HCT116 (cell line): ENCODE results near the gene THSD4. TPM values are rescaled to one million over a fixed set of nuclear protein-coding genes. Genes with fewer than 3 reads are reported as not detected.

Experiments used
- ATAC-seq: fragments of 200-7000 bp; cut with Tn5 transposase; 2 replicates; pipeline ENCODE4 v1.9.1; 2020; ENCODE audit warnings: mild to moderate bottlenecking, moderate library complexity
- BruUV-seq: library from RNA; stranded (reverse); fragments of 400-500 nt; replicated peaks from 2 replicates; lab custom pipeline; 2021; lab: Mats Ljungman, UMichigan
- CTCF ChIA-PET: fragments of 300-600 bp; sonication (Branson Sonifier 250); formaldehyde crosslinking; loops from one replicate; lab custom pipeline; 2021; ENCODE audit warnings: antibody characterized with exemption; lab: Charles Lee
- POLR2A ChIA-PET: fragments of 300-600, 350-600 bp; sonication (Branson Sonifier 250); formaldehyde crosslinking; loops from one replicate; lab custom pipeline; 2021; ENCODE audit warnings: antibody characterized with exemption; lab: Charles Lee
- RAD21 ChIA-PET, 2 experiments: fragments of 300-600 bp; sonication (Branson Sonifier 250); formaldehyde crosslinking; loops; one replicate each; lab custom pipeline; 2023; ENCODE audit warnings: low total read pairs in 2 of 2; ENCODE audit not compliant: uncharacterized antibody in 2 of 2, unreplicated experiment in 2 of 2, low non-redundant PET in 1 of 2; lab: Charles Lee
- DNase-seq: peaks from one replicate; pipeline ENCODE4 v3.0.0-alpha.2; 2010; ENCODE audit warnings: low read depth, low spot score
- H2AFZ ChIP-seq: fragments of 200-600 bp; shearing (Covaris generic), sonication (generic); 2 replicates; pipeline ENCODE4 v1.6.1; 2017; ENCODE audit warnings: low read depth, mixed run types, mixed read lengths, antibody characterized with exemption, low read length; ENCODE audit not compliant: poor library complexity, severe bottlenecking
- H3K27ac ChIP-seq: 2 replicates; pipeline ENCODE4 v1.5.1; 2012; ENCODE audit warnings: low read depth, low read length
- H3K27me3 ChIP-seq: fragments of 200-600 bp; sonication (generic); 2 replicates; pipeline ENCODE4 v1.6.1; 2016; ENCODE audit warnings: mixed run types, low read length, mixed read lengths; ENCODE audit not compliant: insufficient read depth
- H3K36me3 ChIP-seq, 2 experiments: fragments of 200-500 bp in 1 of 2; fragments of 200-600 bp in 1 of 2; sonication (Bioruptor generic) in 1 of 2; sonication (generic) in 1 of 2; 2 replicates each; pipeline versions ENCODE4 v1.5.1 to v1.6.1; 2014 to 2016; ENCODE audit warnings: low read length in 2 of 2, inconsistent platforms in 1 of 2, mixed read lengths in 1 of 2, mixed run types in 1 of 2; ENCODE audit not compliant: insufficient read depth in 2 of 2, control insufficient read depth in 1 of 2
- H3K4me1 ChIP-seq, 2 experiments: fragments of 200-600 bp in 1 of 2; sonication (generic) in 1 of 2; 2 replicates each; pipeline versions ENCODE4 v1.5.1 to v1.6.1; 2012 to 2017; ENCODE audit warnings: low read length in 2 of 2, inconsistent platforms in 1 of 2, mild to moderate bottlenecking in 1 of 2, mixed read lengths in 1 of 2, mixed run types in 1 of 2, moderate library complexity in 1 of 2; ENCODE audit not compliant: insufficient read depth in 2 of 2, control insufficient read depth in 1 of 2
- H3K4me2 ChIP-seq: fragments of 200-600 bp; sonication (generic); 2 replicates; pipeline ENCODE4 v1.6.1; 2017; ENCODE audit warnings: mixed run types, low read length, mixed read lengths
- H3K4me3 ChIP-seq, 2 experiments: fragments of 200-600 bp in 1 of 2; sonication (generic) in 1 of 2; replicated peaks in 1 of 2; 2 replicates each; pipeline ENCODE4 v1.5.1; 2011 to 2016; ENCODE audit warnings: low read length in 2 of 2, control low read depth in 1 of 2, low read depth in 1 of 2, mild to moderate bottlenecking in 1 of 2, mixed read lengths in 1 of 2, mixed run types in 1 of 2
- H3K79me2 ChIP-seq: fragments of 200-600 bp; sonication (generic); 2 replicates; pipeline ENCODE4 v1.6.1; 2017; ENCODE audit warnings: mild to moderate bottlenecking, mixed run types, low read length, moderate library complexity, mixed read lengths; ENCODE audit not compliant: insufficient read depth
- H3K9ac ChIP-seq: fragments of 200-600 bp; sonication (generic); 2 replicates; pipeline ENCODE4 v1.6.1; 2016; ENCODE audit warnings: low read length, mixed read lengths
- H3K9me2 ChIP-seq: fragments of 200-600 bp; sonication (generic), shearing (Covaris generic); 2 replicates; pipeline ENCODE4 v1.6.1; 2017; ENCODE audit warnings: mixed run types, mild to moderate bottlenecking, moderate library complexity; ENCODE audit not compliant: insufficient read depth
- H3K9me3 ChIP-seq, 2 experiments: fragments of 200-500 bp in 1 of 2; fragments of 200-600 bp in 1 of 2; sonication (Bioruptor generic) in 1 of 2; sonication (generic) in 1 of 2; 2 replicates each; pipeline ENCODE4 v1.6.1; 2014 to 2017; ENCODE audit warnings: low read length in 2 of 2, mixed read lengths in 2 of 2, inconsistent platforms in 1 of 2, low read depth in 1 of 2, mild to moderate bottlenecking in 1 of 2, mixed run types in 1 of 2, moderate library complexity in 1 of 2; ENCODE audit not compliant: control insufficient read depth in 1 of 2, insufficient read depth in 1 of 2
- H4K20me1 ChIP-seq: fragments of 200-600 bp; sonication (generic), shearing (Covaris generic); 2 replicates; pipeline ENCODE4 v1.6.1; 2017; ENCODE audit warnings: mixed run types, mild to moderate bottlenecking, moderate library complexity; ENCODE audit not compliant: insufficient read depth
- CBX3 ChIP-seq: IDR thresholded peaks from 2 replicates; pipeline ENCODE4 v1.6.1; 2012; ENCODE audit warnings: low read depth
- CEBPB ChIP-seq: IDR thresholded peaks from 2 replicates; pipeline ENCODE4 v1.6.1; 2012; ENCODE audit warnings: low read depth
- ELF1 ChIP-seq: IDR thresholded peaks from 2 replicates; pipeline ENCODE4 v1.6.1; 2012; ENCODE audit warnings: low read depth, borderline replicate concordance
- EZH2phosphoT487 ChIP-seq: fragments of 200-600 bp; IDR thresholded peaks from 2 replicates; pipeline ENCODE4 v1.6.1; 2018; ENCODE audit warnings: antibody characterized with exemption, borderline replicate concordance
- FOSL1 ChIP-seq: IDR thresholded peaks from 2 replicates; pipeline ENCODE4 v1.6.1; 2012; ENCODE audit warnings: low read depth
- JUND ChIP-seq: IDR thresholded peaks from 2 replicates; pipeline ENCODE4 v1.6.1; 2012
- POLR2A ChIP-seq: IDR thresholded peaks from 2 replicates; pipeline ENCODE4 v1.7.0; 2011; ENCODE audit warnings: borderline replicate concordance; ENCODE audit not compliant: insufficient read depth, insufficient read length; ENCODE audit errors: extremely low read depth
- RAD21 ChIP-seq: IDR thresholded peaks from 2 replicates; pipeline ENCODE4 v1.6.1; 2012; ENCODE audit warnings: low read depth, mild to moderate bottlenecking
- SIN3A ChIP-seq: IDR thresholded peaks from 2 replicates; pipeline ENCODE4 v1.6.1; 2012; ENCODE audit warnings: low read depth
- SP1 ChIP-seq: IDR thresholded peaks from 2 replicates; pipeline ENCODE4 v1.6.1; 2012; ENCODE audit warnings: low read depth
- SRF ChIP-seq: IDR thresholded peaks from 2 replicates; pipeline ENCODE4 v1.6.1; 2012; ENCODE audit warnings: low read depth
- TCF7L2 ChIP-seq: IDR thresholded peaks from 2 replicates; pipeline ENCODE4 v1.7.0; 2011; ENCODE audit warnings: borderline replicate concordance, inconsistent platforms; ENCODE audit not compliant: insufficient read depth, insufficient read length; ENCODE audit errors: extremely low read depth
- YY1 ChIP-seq: IDR thresholded peaks from 2 replicates; pipeline ENCODE4 v1.6.1; 2011; ENCODE audit warnings: low read length, low read depth, moderate library complexity, mild to moderate bottlenecking; ENCODE audit not compliant: insufficient replicate concordance; ENCODE audit errors: extremely low read depth
- ZFX ChIP-seq: fragments of 450-650 bp; IDR thresholded peaks from 2 replicates; pipeline ENCODE4 v1.6.1; 2017
- ZNF274 ChIP-seq: fragments of 200-500 bp; sonication (Bioruptor generic); IDR thresholded peaks from 2 replicates; pipeline ENCODE4 v1.6.1; 2014; ENCODE audit warnings: mild to moderate bottlenecking, low read depth, low read length, inconsistent platforms
- intact Hi-C: fragments of 100-400 bp; cut with micrococcal nuclease; formaldehyde crosslinking; loops from 2 replicates; pipeline ENCODE4 v1.10.0; 2022
- total RNA-seq: library from RNA; stranded (reverse); gene quantifications from one replicate; pipeline ENCODE4 v1.2.1, GENCODE V29; 2021; ENCODE audit not compliant: unreplicated experiment
- TF ChIP-seq, protein P1 (sequence below): IDR thresholded peaks from 2 replicates; pipeline ENCODE4 v1.6.1; 2012
- TF ChIP-seq, protein P2 (sequence below), 3 experiments: fragments of 200-600 bp in 1 of 3; sonication (generic) in 1 of 3; IDR thresholded peaks in 2 of 3; conservative IDR thresholded peaks in 1 of 3; 2 replicates each; pipeline ENCODE4 v1.5.1; 2012 to 2017; ENCODE audit warnings: low read depth in 2 of 3, low read length in 2 of 3, antibody characterized with exemption in 1 of 3, borderline replicate concordance in 1 of 3, control low read depth in 1 of 3, mild to moderate bottlenecking in 1 of 3, mixed read lengths in 1 of 3, mixed run types in 1 of 3, moderate library complexity in 1 of 3; ENCODE audit not compliant: insufficient read depth in 1 of 3
- TF ChIP-seq, protein P3 (sequence below): IDR thresholded peaks from 2 replicates; pipeline ENCODE4 v1.6.1; 2012; ENCODE audit warnings: low read depth
- TF ChIP-seq, protein P4 (sequence below): IDR thresholded peaks from 2 replicates; pipeline ENCODE4 v1.6.1; 2012
- TF ChIP-seq, protein P5 (sequence below): IDR thresholded peaks from 2 replicates; pipeline ENCODE4 v1.6.1; 2011; ENCODE audit warnings: mild to moderate bottlenecking, low read length, moderate library complexity; ENCODE audit not compliant: insufficient replicate concordance; ENCODE audit errors: extremely low read depth

The THSD4 gene
- total RNA-seq, 1 experiment from 2014 or later, result 30.5 TPM

DNA sequence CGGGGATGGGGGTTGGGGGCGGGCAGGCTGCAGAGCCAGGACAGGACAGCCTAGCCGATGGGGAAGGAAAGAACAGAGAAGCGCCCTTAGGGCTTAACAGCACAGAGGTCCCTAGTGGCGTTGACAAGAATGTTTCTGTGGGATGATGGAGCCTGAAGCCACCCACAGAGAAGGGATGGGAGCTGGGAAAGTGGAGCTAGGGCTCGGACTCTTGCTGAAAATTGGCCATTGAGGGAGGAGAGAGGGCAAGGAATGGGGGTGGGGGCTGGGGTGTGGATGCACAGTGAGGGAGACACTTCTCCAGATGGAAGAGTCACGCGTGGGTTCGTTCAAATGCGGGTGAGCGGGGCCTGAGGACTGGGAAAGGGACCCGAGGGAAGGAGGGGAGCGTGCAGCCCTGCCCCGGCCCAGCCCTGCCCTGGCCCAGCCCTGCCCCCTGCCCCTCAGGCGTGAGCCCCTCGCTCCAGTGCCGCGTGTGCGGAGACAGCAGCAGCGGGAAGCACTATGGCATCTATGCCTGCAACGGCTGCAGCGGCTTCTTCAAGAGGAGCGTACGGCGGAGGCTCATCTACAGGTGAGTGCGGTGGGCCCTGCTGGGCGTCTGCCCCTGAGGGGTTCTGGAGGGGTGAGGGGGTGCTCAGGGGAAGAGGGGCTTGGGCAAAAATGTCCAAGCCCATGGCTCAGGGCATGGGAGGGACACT lies 695.9 kb downstream of the THSD4 start:
- ChIA-PET POLR2A (no interaction called here), RAD21 (no interaction called here), CTCF (no interaction called here)
- no peak for DNase-seq
- no peaks in the 10 kb centered on the region for H4K20me1 ChIP-seq
- H3K9ac ChIP-seq, result no peak overlapping the region
- no peaks in the 10 kb centered on the region for H3K9me2 ChIP-seq
- H3K4me3 ChIP-seq, result no peak overlapping the region
- no peaks in the 10 kb centered on the region for H3K27me3 ChIP-seq
- H3K4me2 ChIP-seq, result no peak overlapping the region
- intact Hi-C loops, result no loop called here
- H3K4me1 ChIP-seq, result peaks cover 3 to 5% of the 10 kb centered on the region in 2 experiments; a peak in 3 of 4 replicates
- TF ChIP-seq, protein P1, sequence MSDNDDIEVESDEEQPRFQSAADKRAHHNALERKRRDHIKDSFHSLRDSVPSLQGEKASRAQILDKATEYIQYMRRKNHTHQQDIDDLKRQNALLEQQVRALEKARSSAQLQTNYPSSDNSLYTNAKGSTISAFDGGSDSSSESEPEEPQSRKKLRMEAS, result no peak
- TF ChIP-seq CEBPB (no peak), ELF1 (no peak), EZH2phosphoT487 (no peak), ZNF274 (no peak), POLR2A (no peak), ZFX (no peak), RAD21 (no peak), SRF (no peak), SP1 (no peak), CBX3 (no peak), JUND (no peak), TCF7L2 (no peak), YY1 (no peak), SIN3A (no peak), FOSL1 (no peak)
- TF ChIP-seq, protein P2, sequence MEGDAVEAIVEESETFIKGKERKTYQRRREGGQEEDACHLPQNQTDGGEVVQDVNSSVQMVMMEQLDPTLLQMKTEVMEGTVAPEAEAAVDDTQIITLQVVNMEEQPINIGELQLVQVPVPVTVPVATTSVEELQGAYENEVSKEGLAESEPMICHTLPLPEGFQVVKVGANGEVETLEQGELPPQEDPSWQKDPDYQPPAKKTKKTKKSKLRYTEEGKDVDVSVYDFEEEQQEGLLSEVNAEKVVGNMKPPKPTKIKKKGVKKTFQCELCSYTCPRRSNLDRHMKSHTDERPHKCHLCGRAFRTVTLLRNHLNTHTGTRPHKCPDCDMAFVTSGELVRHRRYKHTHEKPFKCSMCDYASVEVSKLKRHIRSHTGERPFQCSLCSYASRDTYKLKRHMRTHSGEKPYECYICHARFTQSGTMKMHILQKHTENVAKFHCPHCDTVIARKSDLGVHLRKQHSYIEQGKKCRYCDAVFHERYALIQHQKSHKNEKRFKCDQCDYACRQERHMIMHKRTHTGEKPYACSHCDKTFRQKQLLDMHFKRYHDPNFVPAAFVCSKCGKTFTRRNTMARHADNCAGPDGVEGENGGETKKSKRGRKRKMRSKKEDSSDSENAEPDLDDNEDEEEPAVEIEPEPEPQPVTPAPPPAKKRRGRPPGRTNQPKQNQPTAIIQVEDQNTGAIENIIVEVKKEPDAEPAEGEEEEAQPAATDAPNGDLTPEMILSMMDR (IDR thresholded peaks at IDR 0.05 in 2 of 3, conservative IDR thresholded peaks at IDR 0.05 in 1 of 3; ENCODE audit: borderline replicate concordance in 1 of 3, insufficient read depth in 1 of 3, low read depth in 2 of 3, low read length in 2 of 3), result no peak
- TF ChIP-seq, protein P3, sequence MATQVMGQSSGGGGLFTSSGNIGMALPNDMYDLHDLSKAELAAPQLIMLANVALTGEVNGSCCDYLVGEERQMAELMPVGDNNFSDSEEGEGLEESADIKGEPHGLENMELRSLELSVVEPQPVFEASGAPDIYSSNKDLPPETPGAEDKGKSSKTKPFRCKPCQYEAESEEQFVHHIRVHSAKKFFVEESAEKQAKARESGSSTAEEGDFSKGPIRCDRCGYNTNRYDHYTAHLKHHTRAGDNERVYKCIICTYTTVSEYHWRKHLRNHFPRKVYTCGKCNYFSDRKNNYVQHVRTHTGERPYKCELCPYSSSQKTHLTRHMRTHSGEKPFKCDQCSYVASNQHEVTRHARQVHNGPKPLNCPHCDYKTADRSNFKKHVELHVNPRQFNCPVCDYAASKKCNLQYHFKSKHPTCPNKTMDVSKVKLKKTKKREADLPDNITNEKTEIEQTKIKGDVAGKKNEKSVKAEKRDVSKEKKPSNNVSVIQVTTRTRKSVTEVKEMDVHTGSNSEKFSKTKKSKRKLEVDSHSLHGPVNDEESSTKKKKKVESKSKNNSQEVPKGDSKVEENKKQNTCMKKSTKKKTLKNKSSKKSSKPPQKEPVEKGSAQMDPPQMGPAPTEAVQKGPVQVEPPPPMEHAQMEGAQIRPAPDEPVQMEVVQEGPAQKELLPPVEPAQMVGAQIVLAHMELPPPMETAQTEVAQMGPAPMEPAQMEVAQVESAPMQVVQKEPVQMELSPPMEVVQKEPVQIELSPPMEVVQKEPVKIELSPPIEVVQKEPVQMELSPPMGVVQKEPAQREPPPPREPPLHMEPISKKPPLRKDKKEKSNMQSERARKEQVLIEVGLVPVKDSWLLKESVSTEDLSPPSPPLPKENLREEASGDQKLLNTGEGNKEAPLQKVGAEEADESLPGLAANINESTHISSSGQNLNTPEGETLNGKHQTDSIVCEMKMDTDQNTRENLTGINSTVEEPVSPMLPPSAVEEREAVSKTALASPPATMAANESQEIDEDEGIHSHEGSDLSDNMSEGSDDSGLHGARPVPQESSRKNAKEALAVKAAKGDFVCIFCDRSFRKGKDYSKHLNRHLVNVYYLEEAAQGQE, result no peak
- TF ChIP-seq, protein P4, sequence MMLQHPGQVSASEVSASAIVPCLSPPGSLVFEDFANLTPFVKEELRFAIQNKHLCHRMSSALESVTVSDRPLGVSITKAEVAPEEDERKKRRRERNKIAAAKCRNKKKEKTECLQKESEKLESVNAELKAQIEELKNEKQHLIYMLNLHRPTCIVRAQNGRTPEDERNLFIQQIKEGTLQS, result no peak
- TF ChIP-seq, protein P5, sequence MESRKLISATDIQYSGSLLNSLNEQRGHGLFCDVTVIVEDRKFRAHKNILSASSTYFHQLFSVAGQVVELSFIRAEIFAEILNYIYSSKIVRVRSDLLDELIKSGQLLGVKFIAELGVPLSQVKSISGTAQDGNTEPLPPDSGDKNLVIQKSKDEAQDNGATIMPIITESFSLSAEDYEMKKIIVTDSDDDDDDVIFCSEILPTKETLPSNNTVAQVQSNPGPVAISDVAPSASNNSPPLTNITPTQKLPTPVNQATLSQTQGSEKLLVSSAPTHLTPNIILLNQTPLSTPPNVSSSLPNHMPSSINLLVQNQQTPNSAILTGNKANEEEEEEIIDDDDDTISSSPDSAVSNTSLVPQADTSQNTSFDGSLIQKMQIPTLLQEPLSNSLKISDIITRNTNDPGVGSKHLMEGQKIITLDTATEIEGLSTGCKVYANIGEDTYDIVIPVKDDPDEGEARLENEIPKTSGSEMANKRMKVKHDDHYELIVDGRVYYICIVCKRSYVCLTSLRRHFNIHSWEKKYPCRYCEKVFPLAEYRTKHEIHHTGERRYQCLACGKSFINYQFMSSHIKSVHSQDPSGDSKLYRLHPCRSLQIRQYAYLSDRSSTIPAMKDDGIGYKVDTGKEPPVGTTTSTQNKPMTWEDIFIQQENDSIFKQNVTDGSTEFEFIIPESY, result no peak
- no peaks in the 10 kb centered on the region for H3K36me3 ChIP-seq
- no peaks in the 10 kb centered on the region for H3K9me3 ChIP-seq
- no TSS peak for BruUV-seq
- no peaks in the 10 kb centered on the region for H3K79me2 ChIP-seq
- no peak for ATAC-seq
- no peak overlapping the region for H2AFZ ChIP-seq
- no peak overlapping the region for H3K27ac ChIP-seq
